B cell (primary cell): ENCODE data around the gene PBXIP1. TPM values are rescaled to one million over a fixed set of nuclear protein-coding genes. Genes with fewer than 3 reads are reported as not detected.
"Not testable (repeated sequence)": the region's sequence is repeated elsewhere in the genome, so short reads cannot be mapped to it uniquely, and the experiment has no call there.

Experiments
- ATAC-seq: fragments of 200-7000 bp; cut with Tn5 transposase; one replicate; pipeline ENCODE4 v1.10.0; 2021; ENCODE audit warnings: low read depth, mild to moderate bottlenecking, moderate number of reproducible peaks, moderate library complexity
- CTCF ChIA-PET: fragments of 350-600 bp; sonication (Branson Sonifier 250); formaldehyde crosslinking; loops from one replicate; lab custom pipeline; 2021; ENCODE audit warnings: antibody characterized with exemption, inconsistent platforms; lab: Charles Lee
- POLR2A ChIA-PET: fragments of 350-600 bp; sonication (Branson Sonifier 250); formaldehyde crosslinking; loops from one replicate; lab custom pipeline; 2021; ENCODE audit warnings: antibody characterized with exemption; lab: Charles Lee
- DNase-seq: peaks from one replicate; pipeline ENCODE4 v3.0.0; 2013
- H2AFZ ChIP-seq: 2 replicates; pipeline ENCODE4 v1.6.1; 2012; ENCODE audit warnings: mild to moderate bottlenecking, low read depth, low read length; ENCODE audit not compliant: insufficient read depth, poor library complexity, severe bottlenecking
- H3K27ac ChIP-seq, 2 donors: 1 replicate in 1 of 2; 2 replicates in 1 of 2; pipeline ENCODE4 v1.5.1; 2012 to 2013; ENCODE audit warnings: low read length in 2 of 2, mild to moderate bottlenecking in 2 of 2, moderate library complexity in 1 of 2
- H3K27me3 ChIP-seq, 4 experiments: fragments of 200-600 bp in 1 of 4; sonication (generic) in 1 of 4; replicated peaks in 1 of 4; 1 replicate in 2 of 4; 2 replicates in 2 of 4; pipeline versions ENCODE4 v1.6.1 to v1.7.0; 2013 to 2016; ENCODE audit warnings: low read length in 3 of 4, mild to moderate bottlenecking in 2 of 4, mixed read lengths in 1 of 4, moderate library complexity in 1 of 4; ENCODE audit not compliant: insufficient read depth in 4 of 4, control insufficient read depth in 3 of 4; ENCODE audit errors: control extremely low read depth in 1 of 4
- H3K36me3 ChIP-seq, 2 experiments: replicated peaks in 1 of 2; 1 replicate in 1 of 2; 2 replicates in 1 of 2; pipeline versions ENCODE4 v1.6.1 to v1.7.1; 2013; ENCODE audit warnings: low read length in 1 of 2; ENCODE audit not compliant: insufficient read depth in 2 of 2, control insufficient read depth in 1 of 2; ENCODE audit errors: control extremely low read depth in 1 of 2, extremely low read depth in 1 of 2
- H3K4me1 ChIP-seq, 2 donors: fragments of 200-600 bp in 1 of 2; sonication (generic) in 1 of 2; 1 replicate in 1 of 2; 2 replicates in 1 of 2; pipeline versions ENCODE4 v1.5.1 to v1.6.1; 2013 to 2017; ENCODE audit warnings: low read length in 2 of 2; ENCODE audit not compliant: control insufficient read depth in 2 of 2, insufficient read depth in 2 of 2
- H3K4me2 ChIP-seq: replicated peaks from 2 replicates; pipeline ENCODE3; 2012; ENCODE audit warnings: mild to moderate bottlenecking, low read depth, low read length; ENCODE audit not compliant: poor library complexity, severe bottlenecking
- H3K4me3 ChIP-seq, 5 experiments: fragments of 200-600 bp in 1 of 5; sonication (generic) in 1 of 5; 1 replicate in 3 of 5; 2 replicates in 2 of 5; pipeline versions ENCODE4 v1.5.1 to v1.7.0; 2011 to 2016; ENCODE audit warnings: low read length in 4 of 5, mild to moderate bottlenecking in 4 of 5, low read depth in 2 of 5, control low read depth in 1 of 5, moderate library complexity in 1 of 5; ENCODE audit not compliant: insufficient read depth in 1 of 5; ENCODE audit errors: control extremely low read depth in 1 of 5, extremely low read depth in 1 of 5
- H3K79me2 ChIP-seq: fragments of 200-600 bp; sonication (generic); one replicate; pipeline ENCODE4 v1.6.0; 2016; ENCODE audit warnings: low read length; ENCODE audit not compliant: control insufficient read depth, insufficient read depth
- H3K9ac ChIP-seq: fragments of 200-600 bp; sonication (generic); 2 replicates; pipeline ENCODE4 v1.6.1; 2017; ENCODE audit warnings: mild to moderate bottlenecking, low read length, moderate library complexity
- H3K9me3 ChIP-seq, 3 donors: one replicate each; pipeline versions ENCODE4 v1.6.1 to v1.7.1; 2013; ENCODE audit warnings: low read length in 2 of 3; ENCODE audit not compliant: control insufficient read depth in 2 of 3, insufficient read depth in 1 of 3; ENCODE audit errors: control extremely low read depth in 1 of 3
- H4K20me1 ChIP-seq: 2 replicates; pipeline ENCODE4 v1.6.0; 2012; ENCODE audit warnings: mild to moderate bottlenecking, low read length; ENCODE audit not compliant: insufficient read depth, control insufficient read depth, poor library complexity, severe bottlenecking
- H3K27ac Mint-ChIP-seq: one replicate; pipeline ENCODE4 v1.8.0; 2021; ENCODE audit warnings: mixed read lengths
- H3K27me3 Mint-ChIP-seq: one replicate; pipeline ENCODE4 v1.8.0; 2021; ENCODE audit warnings: mixed read lengths
- H3K4me1 Mint-ChIP-seq: one replicate; pipeline ENCODE4 v1.8.0; 2021; ENCODE audit warnings: mixed read lengths
- H3K4me3 Mint-ChIP-seq: one replicate; pipeline ENCODE4 v1.8.0; 2021; ENCODE audit warnings: mixed read lengths
- H3K9me3 Mint-ChIP-seq: one replicate; pipeline ENCODE4 v1.8.0; 2022; ENCODE audit warnings: mixed read lengths; ENCODE audit not compliant: insufficient read depth
- EZH2 ChIP-seq: IDR thresholded peaks from 2 replicates; pipeline ENCODE4 v1.6.1; 2012; ENCODE audit warnings: borderline replicate concordance, low read depth, mild to moderate bottlenecking, moderate library complexity, low read length; ENCODE audit not compliant: insufficient read depth, poor library complexity, severe bottlenecking
- WGBS: methylation state at CpG from one replicate; pipeline ENCODE4 v1.1.5; 2013; ENCODE audit warnings: missing lambda C conversion rate; ENCODE audit not compliant: insufficient coverage; 5-methylcytosine and 5-hydroxymethylcytosine counted together
- intact Hi-C: fragments of 100-400 bp; cut with micrococcal nuclease; formaldehyde crosslinking; loops from one replicate; pipeline ENCODE4 v1.10.0; 2022
- polyA plus RNA-seq: library from polyadenylated mRNA; depleted of rRNA; stranded (reverse); fragments of >200 nt; gene quantifications from 2 replicates; pipeline ENCODE4 v1.2.3, GENCODE V29; 2012
- total RNA-seq, 2 donors: library from RNA; stranded (reverse); fragments of 120-200 nt in 1 of 2; gene quantifications; 1 replicate in 1 of 2; 2 replicates in 1 of 2; pipeline versions ENCODE4 v1.2.3 to v1.2.4, GENCODE V29; 2013 to 2022
- TF ChIP-seq, protein P1 (sequence below): fragments of 200-600 bp; IDR thresholded peaks from one replicate; pipeline ENCODE4 v1.8.0; 2022; ENCODE audit warnings: antibody characterized with exemption, mild to moderate bottlenecking

PBXIP1 gene
- total and polyA plus RNA-seq, 2 donors (not counting 1 experiment from before 2014, with no cell fraction given), result 77.6 to 212 TPM

DNA sequence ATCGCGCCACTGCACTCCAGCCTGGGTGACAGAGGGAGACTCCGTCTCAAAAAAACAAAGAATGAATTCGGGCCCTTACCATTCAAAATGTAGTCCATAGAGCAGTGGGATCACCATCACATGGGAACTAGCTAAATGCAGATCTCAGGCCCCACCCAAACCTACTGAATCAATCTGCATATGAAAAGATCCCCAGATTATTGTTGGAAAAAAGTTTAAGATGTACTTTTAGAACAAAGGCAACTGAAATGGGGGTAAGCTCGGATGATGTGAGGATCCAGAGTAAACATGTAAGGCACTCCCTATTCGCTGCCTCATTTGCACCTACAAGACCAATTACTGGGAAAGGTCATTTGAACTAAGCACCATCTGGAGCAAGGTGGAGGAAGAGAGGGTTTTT, 26.4 kb upstream of the PBXIP1 start:
- Histone ChIP-seq H3K36me3 (peaks cover 5 to 10% of the 10 kb centered on the region in 2 experiments), H2AFZ (peak overlapping the region; percentile 91), H3K4me1 (peaks cover 13 to 19% of the 10 kb centered on the region in 2 donors), H3K4me2 (peak overlapping the region; percentile 87), H4K20me1 (peaks cover 12% of the 10 kb centered on the region), H3K27me3 (no peaks in the 10 kb centered on the region), H3K4me3 (peak overlapping the region in 4 of 5 experiments; percentile 55 to 85 (median 74)), H3K27ac (peak overlapping the region; percentile 1 to 63), H3K9me3 (no peaks in the 10 kb centered on the region), H3K79me2 (peaks cover 63% of the 10 kb centered on the region), H3K9ac (peak overlapping the region; percentile 87)
- Mint-ChIP-seq H3K27ac (no peak overlapping the region), H3K4me1 (peaks cover 12% of the 10 kb centered on the region), H3K27me3 (no peaks in the 10 kb centered on the region), H3K9me3 (no peaks in the 10 kb centered on the region), H3K4me3 (no peak overlapping the region)
- intact Hi-C loops, result loop anchor here (2.0 kb wide), 2 partner anchors 34 to 68 kb away; partner anchors contain the start of gene ADAM15
- TF ChIP-seq, protein P1, sequence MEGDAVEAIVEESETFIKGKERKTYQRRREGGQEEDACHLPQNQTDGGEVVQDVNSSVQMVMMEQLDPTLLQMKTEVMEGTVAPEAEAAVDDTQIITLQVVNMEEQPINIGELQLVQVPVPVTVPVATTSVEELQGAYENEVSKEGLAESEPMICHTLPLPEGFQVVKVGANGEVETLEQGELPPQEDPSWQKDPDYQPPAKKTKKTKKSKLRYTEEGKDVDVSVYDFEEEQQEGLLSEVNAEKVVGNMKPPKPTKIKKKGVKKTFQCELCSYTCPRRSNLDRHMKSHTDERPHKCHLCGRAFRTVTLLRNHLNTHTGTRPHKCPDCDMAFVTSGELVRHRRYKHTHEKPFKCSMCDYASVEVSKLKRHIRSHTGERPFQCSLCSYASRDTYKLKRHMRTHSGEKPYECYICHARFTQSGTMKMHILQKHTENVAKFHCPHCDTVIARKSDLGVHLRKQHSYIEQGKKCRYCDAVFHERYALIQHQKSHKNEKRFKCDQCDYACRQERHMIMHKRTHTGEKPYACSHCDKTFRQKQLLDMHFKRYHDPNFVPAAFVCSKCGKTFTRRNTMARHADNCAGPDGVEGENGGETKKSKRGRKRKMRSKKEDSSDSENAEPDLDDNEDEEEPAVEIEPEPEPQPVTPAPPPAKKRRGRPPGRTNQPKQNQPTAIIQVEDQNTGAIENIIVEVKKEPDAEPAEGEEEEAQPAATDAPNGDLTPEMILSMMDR, result no peak
- no peak for TF ChIP-seq EZH2
- no peak for ATAC-seq
- 100% methylated on average over 1 of the region's 6 CpGs for WGBS
- ChIA-PET CTCF (interaction anchor here (0.8 to 9.8 kb wide), 7 partner anchors 8 to 191 kb away, joined by 3 to 72 read pairs (median 16); partner anchors contain the start of genes CKS1B, KRTCAP2, PBXIP1 and PYGO2), POLR2A (interaction anchor here (1.7 kb wide), 1 partner anchor 16 kb away, joined by 9 read pairs; no protein-coding TSS in a partner anchor)
- no peak for DNase-seq

DNA sequence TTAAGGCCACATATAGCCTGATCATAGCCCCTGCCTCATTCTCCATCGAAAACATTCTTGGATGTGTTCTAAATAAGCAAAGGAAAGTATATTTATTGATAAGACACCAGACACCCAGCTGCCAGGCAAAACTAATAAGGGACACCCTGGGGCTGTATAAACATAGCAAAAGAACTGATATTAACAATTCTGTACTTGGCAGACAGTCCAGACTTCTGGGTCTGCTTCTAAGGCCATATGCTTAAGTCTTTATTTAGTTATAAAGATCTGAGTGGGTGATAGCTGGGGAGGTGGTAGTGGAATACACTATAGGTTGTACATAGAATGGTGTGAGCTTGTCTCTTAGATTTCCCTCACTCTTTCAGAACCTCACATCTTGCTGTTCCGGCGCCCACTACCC, 22.5 kb upstream of the PBXIP1 start:
- H3K4me3 ChIP-seq, result no peak overlapping the region
- DNase-seq, result no peak
- no peak for ATAC-seq
- H3K27ac ChIP-seq, result no peak overlapping the region
- no CpG with 5 or more reads among the region's 3 CpGs for WGBS
- Mint-ChIP-seq H3K27me3 (no peaks in the 10 kb centered on the region), H3K4me3 (no peak overlapping the region), H3K4me1 (peaks cover 5% of the 10 kb centered on the region), H3K9me3 (no peaks in the 10 kb centered on the region), H3K27ac (no peak overlapping the region)
- H3K27me3 ChIP-seq, result no peaks in the 10 kb centered on the region
- POLR2A ChIA-PET, result interaction anchor here (1.1 kb wide), 1 partner anchor 39 kb away, joined by 3 read pairs; no protein-coding TSS in a partner anchor
- no peak overlapping the region for H3K9ac ChIP-seq
- no peaks in the 10 kb centered on the region for H3K9me3 ChIP-seq
- no peak overlapping the region for H2AFZ ChIP-seq
- CTCF ChIA-PET, result interaction anchor here (1.0 to 2.5 kb wide), 4 partner anchors 16 to 107 kb away, joined by 4 to 12 read pairs (median 6); partner anchors contain the start of gene LENEP
- H3K4me1 ChIP-seq, result peaks cover 14 to 23% of the 10 kb centered on the region in 2 donors
- intact Hi-C loops, result no loop called here
- peaks cover 4 to 5% of the 10 kb centered on the region in 2 experiments for H3K36me3 ChIP-seq
- peaks cover under 1% of the 10 kb centered on the region for H4K20me1 ChIP-seq
- peaks cover 49% of the 10 kb centered on the region for H3K79me2 ChIP-seq
- no peak overlapping the region for H3K4me2 ChIP-seq
- TF ChIP-seq, protein P1, result no peak
- TF ChIP-seq EZH2, result no peak

DNA sequence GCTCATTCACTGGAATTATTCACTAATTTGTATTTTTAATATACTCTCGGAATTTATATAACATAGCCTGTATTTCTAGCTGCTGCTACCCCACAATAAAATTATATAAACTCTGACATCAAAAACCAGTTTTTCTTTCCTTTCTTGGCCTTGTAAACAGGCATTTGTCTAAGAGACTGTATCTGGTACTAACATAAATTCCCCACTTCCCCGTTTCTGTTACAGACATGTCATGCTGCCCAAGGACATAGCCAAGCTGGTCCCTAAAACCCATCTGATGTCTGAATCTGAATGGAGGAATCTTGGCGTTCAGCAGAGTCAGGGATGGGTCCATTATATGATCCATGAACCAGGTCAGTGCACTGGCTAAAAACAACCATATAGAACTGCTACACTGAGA, 21.9 kb upstream of the PBXIP1 start:
- H3K4me3 ChIP-seq, H3K4me1 Mint-ChIP-seq, H2AFZ ChIP-seq, H3K27me3 ChIP-seq, H3K36me3 ChIP-seq, H3K27me3 Mint-ChIP-seq, H3K4me3 Mint-ChIP-seq, DNase-seq, intact Hi-C loops, ATAC-seq, H4K20me1 ChIP-seq, H3K9me3 ChIP-seq, H3K9ac ChIP-seq, H3K4me2 ChIP-seq, H3K9me3 Mint-ChIP-seq: not testable (repeated sequence)
- Histone ChIP-seq H3K27ac (peak overlapping the region in 1 of 2 donors; percentile 4), H3K4me1 (peaks cover 18 to 29% of the 10 kb centered on the region in 2 donors), H3K79me2 (peaks cover 52% of the 10 kb centered on the region)
- H3K27ac Mint-ChIP-seq, result peak overlapping the region; percentile 32
- CTCF ChIA-PET, result interaction anchor here (1.0 to 8.7 kb wide), 5 partner anchors 16 to 107 kb away, joined by 4 to 110 read pairs (median 7); partner anchors contain the start of gene LENEP
- POLR2A ChIA-PET, result interaction anchor here (1.1 kb wide), 1 partner anchor 39 kb away, joined by 3 read pairs; no protein-coding TSS in a partner anchor
- WGBS, result no CpG with 5 or more reads among the region's 3 CpGs
